ENCODE results near the gene HIVEP3.

Gene HIVEP3

GRCh38 chr1:41919764-41920397 lies 1.2 kb upstream of the HIVEP3 start:
- Histone ChIP-seq H3K4me3 (ENCODE audit: low read length) (no peak overlapping the region), H3K9me3 (ENCODE audit: control insufficient read depth, low read length) (no peaks in the 10 kb centered on the region), H3K4me1 (ENCODE audit: control insufficient read depth, insufficient read depth, low read length) (peaks cover 31% of the 10 kb centered on the region), H3K9ac (ENCODE audit: low read length) (no peak overlapping the region), H3K27me3 (ENCODE audit: control insufficient read depth, insufficient read depth, low read length) (no peaks in the 10 kb centered on the region), H3K36me3 (ENCODE audit: control insufficient read depth, insufficient read depth, low read length) (no peaks in the 10 kb centered on the region)

GRCh38 chr1:41919131-41919530 lies 409 bp upstream of the HIVEP3 start:
- no peak overlapping the region for H3K4me3 ChIP-seq (ENCODE audit: low read length)

GRCh38 chr1:41917835-41918449 lies 780 bp downstream of the HIVEP3 start:
- H3K4me3 ChIP-seq (ENCODE audit: low read length): peak overlapping the region; percentile 53
- no peaks in the 10 kb centered on the region for H3K36me3 ChIP-seq (ENCODE audit: control insufficient read depth, insufficient read depth, low read length)

More at GRCh38 chr1:41919131-41919530, 409 bp upstream of the HIVEP3 start:
- Histone ChIP-seq H3K9ac (ENCODE audit: low read length) (no peak overlapping the region), H3K36me3 (ENCODE audit: control insufficient read depth, insufficient read depth, low read length) (no peaks in the 10 kb centered on the region), H3K9me3 (ENCODE audit: control insufficient read depth, low read length) (no peaks in the 10 kb centered on the region), H3K27me3 (ENCODE audit: control insufficient read depth, insufficient read depth, low read length) (no peaks in the 10 kb centered on the region), H3K4me1 (ENCODE audit: control insufficient read depth, insufficient read depth, low read length) (peaks cover 31% of the 10 kb centered on the region)

GRCh38 chr1:41917076-41917475 lies 1.6 kb downstream of the HIVEP3 start:
- no peak overlapping the region for H3K4me3 ChIP-seq (ENCODE audit: low read length)
- no peaks in the 10 kb centered on the region for H3K27me3 ChIP-seq (ENCODE audit: control insufficient read depth, insufficient read depth, low read length)
- no peaks in the 10 kb centered on the region for H3K9me3 ChIP-seq (ENCODE audit: control insufficient read depth, low read length)
- H3K4me1 ChIP-seq (ENCODE audit: control insufficient read depth, insufficient read depth, low read length): peaks cover 31% of the 10 kb centered on the region
- no peaks in the 10 kb centered on the region for H3K36me3 ChIP-seq (ENCODE audit: control insufficient read depth, insufficient read depth, low read length)
- no peak overlapping the region for H3K9ac ChIP-seq (ENCODE audit: low read length)

More at GRCh38 chr1:41917835-41918449, 780 bp downstream of the HIVEP3 start:
- H3K9ac ChIP-seq (ENCODE audit: low read length): peak overlapping the region; percentile 66
- H3K4me1 ChIP-seq (ENCODE audit: control insufficient read depth, insufficient read depth, low read length): peaks cover 31% of the 10 kb centered on the region
- no peaks in the 10 kb centered on the region for H3K9me3 ChIP-seq (ENCODE audit: control insufficient read depth, low read length)
- H3K27me3 ChIP-seq (ENCODE audit: control insufficient read depth, insufficient read depth, low read length): no peaks in the 10 kb centered on the region

GRCh38 chr1:41915786-41916571 lies 2.7 kb downstream of the HIVEP3 start:
- H3K4me3 ChIP-seq (ENCODE audit: low read length): no peak overlapping the region
- H3K36me3 ChIP-seq (ENCODE audit: control insufficient read depth, insufficient read depth, low read length): no peaks in the 10 kb centered on the region
- H3K9ac ChIP-seq (ENCODE audit: low read length): no peak overlapping the region
- no peaks in the 10 kb centered on the region for H3K9me3 ChIP-seq (ENCODE audit: control insufficient read depth, low read length)
- no peaks in the 10 kb centered on the region for H3K27me3 ChIP-seq (ENCODE audit: control insufficient read depth, insufficient read depth, low read length)
- H3K4me1 ChIP-seq (ENCODE audit: control insufficient read depth, insufficient read depth, low read length): peaks cover 31% of the 10 kb centered on the region

- Histone ChIP-seq H3K9me3 (ENCODE audit: control insufficient read depth, low read length) (no peaks in the 10 kb centered on the region), H3K36me3 (ENCODE audit: control insufficient read depth, insufficient read depth, low read length) (no peaks in the 10 kb centered on the region), H3K27me3 (ENCODE audit: control insufficient read depth, insufficient read depth, low read length) (no peaks in the 10 kb centered on the region), H3K9ac (ENCODE audit: low read length) (no peak overlapping the region), H3K4me1 (ENCODE audit: control insufficient read depth, insufficient read depth, low read length) (peaks cover 23% of the 10 kb centered on the region), H3K4me3 (ENCODE audit: low read length) (no peak overlapping the region)
Observed at GRCh38 chr1:41914516-41914915, 4.2 kb downstream of the HIVEP3 start.

- Histone ChIP-seq H3K4me1 (ENCODE audit: control insufficient read depth, insufficient read depth, low read length) (peaks cover 23% of the 10 kb centered on the region), H3K9ac (ENCODE audit: low read length) (no peak overlapping the region), H3K9me3 (ENCODE audit: control insufficient read depth, low read length) (no peaks in the 10 kb centered on the region), H3K36me3 (ENCODE audit: control insufficient read depth, insufficient read depth, low read length) (no peaks in the 10 kb centered on the region), H3K27me3 (ENCODE audit: control insufficient read depth, insufficient read depth, low read length) (no peaks in the 10 kb centered on the region), H3K4me3 (ENCODE audit: low read length) (no peak overlapping the region)
Observed at GRCh38 chr1:41913014-41913413, 5.7 kb downstream of the HIVEP3 start.

GRCh38 chr1:41908288-41908895 lies 10.3 kb downstream of the HIVEP3 start:
- Histone ChIP-seq H3K27me3 (ENCODE audit: control insufficient read depth, insufficient read depth, low read length) (no peaks in the 10 kb centered on the region), H3K4me3 (ENCODE audit: low read length) (no peak overlapping the region), H3K36me3 (ENCODE audit: control insufficient read depth, insufficient read depth, low read length) (no peaks in the 10 kb centered on the region), H3K9me3 (ENCODE audit: control insufficient read depth, low read length) (no peaks in the 10 kb centered on the region), H3K4me1 (ENCODE audit: control insufficient read depth, insufficient read depth, low read length) (no peaks in the 10 kb centered on the region), H3K9ac (ENCODE audit: low read length) (no peak overlapping the region)

- Histone ChIP-seq H3K4me1 (ENCODE audit: control insufficient read depth, insufficient read depth, low read length) (no peaks in the 10 kb centered on the region), H3K27me3 (ENCODE audit: control insufficient read depth, insufficient read depth, low read length) (no peaks in the 10 kb centered on the region), H3K9me3 (ENCODE audit: control insufficient read depth, low read length) (no peaks in the 10 kb centered on the region), H3K36me3 (ENCODE audit: control insufficient read depth, insufficient read depth, low read length) (no peaks in the 10 kb centered on the region), H3K4me3 (ENCODE audit: low read length) (no peak overlapping the region), H3K9ac (ENCODE audit: low read length) (no peak overlapping the region)
Observed at GRCh38 chr1:41907446-41907845, 11.3 kb downstream of the HIVEP3 start.

GRCh38 chr1:41906943-41907342 lies 11.8 kb downstream of the HIVEP3 start:
- H3K27me3 ChIP-seq (ENCODE audit: control insufficient read depth, insufficient read depth, low read length): no peaks in the 10 kb centered on the region
- no peaks in the 10 kb centered on the region for H3K9me3 ChIP-seq (ENCODE audit: control insufficient read depth, low read length)
- no peak overlapping the region for H3K4me3 ChIP-seq (ENCODE audit: low read length)
- H3K36me3 ChIP-seq (ENCODE audit: control insufficient read depth, insufficient read depth, low read length): no peaks in the 10 kb centered on the region
- H3K9ac ChIP-seq (ENCODE audit: low read length): no peak overlapping the region
- H3K4me1 ChIP-seq (ENCODE audit: control insufficient read depth, insufficient read depth, low read length): no peaks in the 10 kb centered on the region

GRCh38 chr1:41905093-41905675 lies 13.5 kb downstream of the HIVEP3 start:
- H3K27me3 ChIP-seq (ENCODE audit: control insufficient read depth, insufficient read depth, low read length): no peaks in the 10 kb centered on the region
- peaks cover 8% of the 10 kb centered on the region for H3K4me1 ChIP-seq (ENCODE audit: control insufficient read depth, insufficient read depth, low read length)
- H3K9me3 ChIP-seq (ENCODE audit: control insufficient read depth, low read length): no peaks in the 10 kb centered on the region
- no peaks in the 10 kb centered on the region for H3K36me3 ChIP-seq (ENCODE audit: control insufficient read depth, insufficient read depth, low read length)
- no peak overlapping the region for H3K4me3 ChIP-seq (ENCODE audit: low read length)
- no peak overlapping the region for H3K9ac ChIP-seq (ENCODE audit: low read length)

All from mucosa of stomach (tissue), 1 donor.